VCaP (cell line): ENCODE results near the gene FAS.
A peak's percentile ranks its signal among the peaks of the same experiment; 100 is the strongest.

Experiments
- H3K27ac ChIP-seq: fragments of 450-650 bp; 2 replicates; pipeline ENCODE4 v1.5.1; 2017
- CTCF ChIP-seq: fragments of 450-650 bp; conservative IDR thresholded peaks from 2 replicates; pipeline ENCODE4 v1.5.1; 2017; ENCODE audit warnings: mild to moderate bottlenecking, moderate library complexity

Gene FAS

DNA sequence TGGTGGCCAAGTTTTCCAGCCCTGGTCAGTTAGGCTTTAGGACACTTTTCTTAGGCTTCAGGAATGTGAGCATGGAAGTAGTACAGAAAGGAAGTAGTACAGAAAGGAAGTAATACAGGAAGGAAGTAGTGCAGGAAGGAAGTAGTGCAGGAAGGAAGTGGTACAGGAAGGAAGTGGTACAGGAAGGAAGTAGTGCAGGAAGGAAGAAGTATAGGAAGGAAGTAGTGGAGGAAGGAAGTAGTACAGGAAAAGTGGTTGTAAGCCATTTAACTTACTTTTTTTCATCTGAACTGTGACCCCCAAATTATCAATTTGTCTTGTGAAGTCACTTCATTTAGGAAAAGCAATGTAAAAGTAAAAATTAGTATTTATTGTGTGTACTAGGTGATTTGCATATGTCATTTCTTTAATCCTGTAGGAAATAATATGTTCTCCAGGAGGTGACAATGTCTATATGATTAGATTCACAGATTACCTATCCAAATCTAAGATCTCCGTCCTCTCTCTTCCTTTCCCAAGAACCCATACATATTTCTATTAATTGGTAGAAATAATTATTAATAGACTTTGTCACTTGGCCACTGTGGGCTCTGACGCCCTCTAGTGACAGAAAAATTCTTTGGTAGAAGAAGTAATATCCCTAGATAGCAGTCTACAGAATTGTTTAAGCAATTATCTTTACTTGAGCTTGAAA is 3.9 kb upstream of the FAS start:
- H3K27ac ChIP-seq = peak overlapping the region; percentile 97
- peak; percentile 91 for TF ChIP-seq CTCF

DNA sequence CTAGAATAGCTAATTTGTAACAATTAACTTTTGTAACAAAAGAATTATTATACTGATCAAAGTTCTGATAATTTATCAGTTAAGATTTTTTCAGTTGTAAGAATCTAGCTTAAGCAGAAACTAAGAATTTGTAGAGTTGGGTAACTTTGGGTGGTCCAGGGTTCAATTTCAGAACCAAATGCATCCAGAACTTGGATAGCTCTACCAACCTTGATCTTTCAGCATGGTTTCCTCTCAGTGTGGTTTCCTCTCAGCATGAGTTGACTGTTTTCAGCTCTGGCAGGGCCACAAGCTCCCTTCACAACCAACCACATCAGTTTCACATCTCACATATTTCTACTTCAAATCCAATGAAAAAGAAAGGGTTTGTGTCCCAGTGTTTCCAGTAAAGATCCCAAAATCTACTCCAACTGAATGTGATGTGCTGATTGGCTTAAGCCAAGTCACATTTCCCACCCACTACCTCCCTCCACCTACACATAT is 3.3 kb upstream of the FAS start:
- peak overlapping the region; percentile 97; the same call in 1 of the 2 replicates for H3K27ac ChIP-seq
- TF ChIP-seq CTCF = peak; percentile 8

DNA sequence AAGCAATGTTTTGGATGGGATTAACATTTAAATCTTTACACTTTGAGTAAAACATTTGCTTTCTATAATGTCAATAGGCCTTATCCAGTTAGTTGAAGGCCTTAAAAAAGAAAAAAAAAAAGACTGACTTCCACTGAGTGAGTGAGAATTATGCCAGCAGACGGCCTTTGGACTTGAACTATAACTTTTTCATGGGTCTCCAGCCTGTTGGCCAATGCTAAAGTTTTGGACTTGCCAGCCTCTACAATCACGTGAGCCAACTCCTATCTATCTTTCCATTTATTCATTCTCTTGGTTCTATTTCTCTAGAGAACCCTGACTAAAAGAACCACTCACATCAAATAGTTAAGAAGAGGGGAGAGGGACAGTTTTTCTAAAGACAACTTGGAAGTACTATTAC is 2.8 kb upstream of the FAS start:
- H3K27ac ChIP-seq = peak overlapping the region; percentile 97; the same call in 1 of the 2 replicates
- TF ChIP-seq CTCF = no peak

DNA sequence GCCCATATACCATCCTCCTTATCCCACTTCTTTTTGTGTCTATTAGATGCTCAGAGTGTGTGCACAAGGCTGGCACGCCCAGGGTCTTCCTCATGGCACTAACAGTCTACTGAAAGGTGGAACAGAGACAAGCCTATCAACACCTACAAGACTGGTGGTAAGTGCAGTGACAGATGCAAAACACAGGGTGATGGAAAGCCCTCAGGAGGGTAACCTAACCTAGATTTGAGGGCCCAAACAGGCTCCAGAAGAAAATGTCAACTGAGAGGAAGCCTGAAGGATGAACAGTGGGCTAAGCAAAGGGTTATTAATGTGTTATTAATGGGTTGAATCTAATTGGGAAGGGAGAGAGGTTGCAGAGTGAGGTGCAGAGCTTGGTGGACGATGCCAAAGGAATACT is 1.2 kb upstream of the FAS start:
- TF ChIP-seq CTCF = no peak
- peak overlapping the region; percentile 99 for H3K27ac ChIP-seq

GRCh38 chr10:88989824-88990383 is 694 bp upstream of the FAS start:
- no peak for TF ChIP-seq CTCF
- peak overlapping the region; percentile 99 for H3K27ac ChIP-seq

DNA sequence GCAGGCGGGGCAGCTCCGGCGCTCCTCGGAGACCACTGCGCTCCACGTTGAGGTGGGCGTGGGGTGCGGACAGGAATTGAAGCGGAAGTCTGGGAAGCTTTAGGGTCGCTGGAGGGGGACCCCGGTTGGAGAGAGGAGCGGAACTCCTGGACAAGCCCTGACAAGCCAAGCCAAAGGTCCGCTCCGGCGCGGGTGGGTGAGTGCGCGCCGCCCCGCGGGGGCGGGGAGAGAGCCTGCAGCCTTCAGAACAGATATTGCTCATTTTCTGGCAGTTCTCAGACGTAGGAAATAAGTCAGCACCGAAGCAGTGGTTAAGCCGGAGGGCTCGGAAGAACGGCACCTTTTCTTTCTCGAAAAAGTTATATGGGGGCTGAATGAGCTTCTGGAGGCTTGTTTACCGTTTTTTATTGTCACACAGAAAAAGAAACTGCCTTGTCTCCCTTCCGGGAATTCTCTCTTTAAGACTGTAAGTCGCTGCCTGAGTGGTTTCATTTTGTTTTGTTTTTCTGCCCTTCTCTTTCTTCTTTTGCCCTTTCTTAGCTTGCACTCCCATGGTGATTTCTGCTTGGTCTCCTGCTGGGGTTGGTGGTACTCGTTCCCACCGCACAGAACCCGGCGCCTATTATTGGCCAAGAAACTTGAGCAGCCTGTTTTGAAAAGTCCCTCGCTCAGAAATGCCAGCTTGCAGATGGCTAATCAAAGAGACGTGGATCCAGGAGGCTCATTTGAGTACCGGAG is 732 bp downstream of the FAS start:
- peak; percentile 23; the same call in 1 of the 2 replicates for TF ChIP-seq CTCF
- H3K27ac ChIP-seq = peak overlapping the region; percentile 99

GRCh38 chr10:88991899-88992320 is 1.3 kb downstream of the FAS start:
- peak overlapping the region; percentile 99 for H3K27ac ChIP-seq
- no peak for TF ChIP-seq CTCF
